Gastrocnemius medialis (tissue), 4 donors: Measurements from ENCODE around the gene STXBP4.

Experiments used
- CTCF ChIP-seq, 5 experiments: fragments of 450-650 bp in 3 of 5; fragments of 200-600 bp in 2 of 5; sonication (generic) in 2 of 5; IDR thresholded peaks in 4 of 5; conservative IDR thresholded peaks in 1 of 5; 1 replicate in 4 of 5; 2 replicates in 1 of 5; pipeline ENCODE4 v1.5.1; 2016 to 2019; ENCODE audit warnings: antibody characterized with exemption in 5 of 5, mild to moderate bottlenecking in 3 of 5, moderate library complexity in 3 of 5
- POLR2A ChIP-seq, 2 donors: fragments of 450-650 bp; IDR thresholded peaks; one replicate each; pipeline ENCODE4 v1.6.1; 2017; ENCODE audit warnings: antibody characterized with exemption in 2 of 2, mild to moderate bottlenecking in 2 of 2, moderate library complexity in 2 of 2

- TF ChIP-seq CTCF (IDR thresholded peaks at IDR 0.05 in 4 of 5, conservative IDR thresholded peaks at IDR 0.05 in 1 of 5) = no peak
- no peak for TF ChIP-seq POLR2A (IDR thresholded peaks at IDR 0.05)
Observed at GRCh38 chr17:54969658-54970572, 1.4 kb downstream of the STXBP4 start.
